ENCODE measurements around the gene DRC1.

The DRC1 gene

DNA sequence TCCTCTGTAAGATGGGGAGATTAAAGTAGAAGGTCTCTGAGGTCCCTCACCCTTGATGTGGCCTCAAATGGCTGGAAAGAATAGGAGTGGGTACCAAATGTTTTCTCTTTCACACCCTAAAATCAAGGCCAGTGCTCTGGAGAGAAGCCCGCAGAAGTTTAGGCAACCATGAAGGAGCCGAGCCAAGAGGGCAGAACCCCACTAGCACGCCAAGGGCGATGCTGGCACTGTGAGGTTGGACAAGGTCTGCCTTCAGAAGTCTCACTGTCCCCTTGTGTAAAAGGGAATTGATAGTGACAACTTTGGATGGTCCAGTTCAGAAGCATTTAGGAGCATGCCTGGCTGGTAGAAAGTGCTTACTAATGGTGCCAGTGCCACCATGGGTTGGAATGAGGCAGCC lies 92.5 kb downstream of the DRC1 start:
- no peak overlapping the region for H3K4me3 ChIP-seq (ENCODE audit: low read length)

DNA sequence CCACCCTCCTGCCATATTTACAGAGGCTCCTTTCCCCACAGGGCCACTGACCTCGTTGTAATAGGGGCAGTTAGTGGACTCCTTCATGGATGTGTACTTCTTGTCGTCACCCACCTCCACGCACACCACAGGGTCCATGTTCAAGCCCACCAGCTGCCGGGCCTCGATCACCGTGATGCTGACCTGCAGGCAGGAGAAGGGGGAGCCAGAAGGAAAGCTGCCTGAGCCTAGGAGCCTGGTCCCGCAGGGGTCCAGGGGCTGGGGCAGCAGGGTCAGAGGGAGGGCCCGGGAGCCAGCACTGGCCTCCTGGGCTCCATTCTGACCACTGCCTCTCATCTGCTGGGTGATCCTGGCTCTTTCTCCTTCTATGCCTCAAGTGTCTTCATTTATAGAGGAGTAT lies 93.2 kb downstream of the DRC1 start:
- H3K4me3 ChIP-seq (ENCODE audit: low read length) = no peak overlapping the region
- TF ChIP-seq CTCF (conservative IDR thresholded peaks at IDR 0.05; ENCODE audit: low read depth, low read length) = no peak
- no peak for DNase-seq (ENCODE audit: low read depth)

More for the DNA sequence above, 92.5 kb downstream of the DRC1 start:
- no peak for DNase-seq (ENCODE audit: low read depth)
- TF ChIP-seq CTCF (conservative IDR thresholded peaks at IDR 0.05; ENCODE audit: low read depth, low read length) = no peak

- peak; percentile 73 for DNase-seq (ENCODE audit: low read depth)
- no peak overlapping the region for H3K4me3 ChIP-seq (ENCODE audit: low read length)
- no peak for TF ChIP-seq CTCF (conservative IDR thresholded peaks at IDR 0.05; ENCODE audit: low read depth, low read length)
Measured at GRCh38 chr2:26495705-26496297, 94.1 kb downstream of the DRC1 start.

DNA sequence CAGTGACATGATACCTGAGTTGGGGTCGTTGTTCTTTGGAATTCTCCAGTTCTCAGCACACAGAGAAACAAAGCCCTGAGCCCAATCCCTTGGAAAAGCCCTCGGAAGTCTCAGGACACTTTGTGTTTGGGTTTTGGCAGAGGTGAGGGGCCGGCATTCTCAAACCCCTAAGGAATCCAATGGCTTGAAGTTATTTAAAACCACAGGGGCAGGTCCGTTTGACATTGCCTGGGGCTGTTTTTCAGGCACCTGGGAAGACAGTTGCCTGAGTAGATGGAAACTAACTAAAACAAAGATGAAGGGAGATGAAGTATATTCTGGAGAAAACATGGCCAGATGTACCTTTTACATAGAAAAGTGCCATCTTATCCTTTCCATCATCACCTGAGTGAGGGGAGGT lies 98.7 kb downstream of the DRC1 start:
- DNase-seq (ENCODE audit: low read depth) = no peak
- H3K4me3 ChIP-seq (ENCODE audit: low read length) = no peak overlapping the region
- TF ChIP-seq CTCF (conservative IDR thresholded peaks at IDR 0.05; ENCODE audit: low read depth, low read length) = no peak

- no peak for DNase-seq (ENCODE audit: low read depth)
- peak; percentile 91 for TF ChIP-seq CTCF (conservative IDR thresholded peaks at IDR 0.05; ENCODE audit: low read depth, low read length)
- peak overlapping the region; percentile 40 for H3K4me3 ChIP-seq (ENCODE audit: low read length)
Measured at GRCh38 chr2:26503231-26503880, 101.6 kb downstream of the DRC1 start.

DNA sequence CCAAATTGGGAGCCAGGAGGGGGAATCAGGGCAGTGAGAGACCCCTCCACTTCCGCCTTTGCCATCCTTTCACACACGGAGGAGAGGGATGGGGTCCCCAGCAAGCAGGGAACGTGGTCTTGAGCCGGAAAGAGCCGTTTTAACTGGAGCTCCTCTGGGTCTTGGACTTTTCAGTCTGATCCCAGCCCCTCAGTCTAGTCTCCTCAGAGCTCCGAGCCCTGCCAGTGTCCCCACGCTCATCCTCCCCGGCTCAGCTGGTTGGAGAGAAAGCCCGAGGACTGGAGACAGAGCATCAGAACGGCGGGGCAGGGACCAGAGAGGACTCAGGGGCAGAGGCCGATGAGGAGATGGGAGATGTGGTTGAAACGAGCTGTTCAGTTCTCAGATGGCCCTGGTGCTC lies 102.3 kb downstream of the DRC1 start:
- peak overlapping the region; percentile 40 for H3K4me3 ChIP-seq (ENCODE audit: low read length)
- no peak for TF ChIP-seq CTCF (conservative IDR thresholded peaks at IDR 0.05; ENCODE audit: low read depth, low read length)

DNA sequence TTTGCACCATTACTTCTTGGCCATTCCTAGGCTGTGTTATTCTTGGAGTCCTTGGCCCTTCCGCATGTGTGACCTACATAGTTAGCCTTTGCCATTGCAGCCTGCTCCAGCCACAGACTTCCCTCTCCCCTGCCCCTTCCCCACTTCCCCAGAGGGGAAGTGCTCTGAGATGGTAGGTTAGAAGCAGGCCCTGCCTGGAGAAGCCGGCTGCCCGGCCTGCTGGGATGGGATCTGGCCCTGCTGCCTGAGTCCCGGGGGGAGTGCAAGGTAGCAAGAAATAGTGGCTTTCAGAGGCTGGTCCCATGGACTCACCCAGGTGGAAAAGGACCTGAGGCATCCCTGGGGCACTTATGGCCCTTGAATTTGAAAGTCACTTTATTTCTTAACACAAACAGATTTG lies 104.6 kb downstream of the DRC1 start:
- H3K4me3 ChIP-seq (ENCODE audit: low read length) = no peak overlapping the region
- TF ChIP-seq CTCF (conservative IDR thresholded peaks at IDR 0.05; ENCODE audit: low read depth, low read length) = no peak
- DNase-seq (ENCODE audit: low read depth) = no peak

More for the DNA sequence above, 102.3 kb downstream of the DRC1 start:
- DNase-seq (ENCODE audit: low read depth) = no peak

Data from retinal pigment epithelial cell (primary cell).